Pancreas (tissue), 10 donors: Measurements from ENCODE around the gene ATG7. TPM values are rescaled to one million over a fixed set of nuclear protein-coding genes. Genes with fewer than 3 reads are reported as not detected.

Experiments
- ATAC-seq, 4 donors: fragments of 200-7000 bp; cut with Tn5 transposase; one replicate each; pipeline versions ENCODE4 v1.8.0 to v1.9.1; 2020; ENCODE audit warnings: mild to moderate bottlenecking in 4 of 4, moderate library complexity in 4 of 4
- DNase-seq, 6 donors: peaks; one replicate each; pipeline ENCODE4 v3.0.0-alpha.2; 2020
- FAIRE-seq: peaks from 2 replicates; lab custom pipeline; 2012; peaks lifted over from hg19 to GRCh38; lab: Jason Lieb, UNC
- H3K27ac ChIP-seq, 4 donors: fragments of 200-600 bp; sonication (generic); 1 replicate in 3 of 4; 2 replicates in 1 of 4; pipeline versions ENCODE4 v1.5.0 to v1.8.0; 2020
- H3K27me3 ChIP-seq, 4 donors: fragments of 200-600 bp; one replicate each; pipeline ENCODE4 v1.8.0; 2021
- H3K36me3 ChIP-seq, 3 donors: fragments of 200-600 bp; sonication (generic) in 1 of 3; one replicate each; pipeline versions ENCODE4 v1.5.0 to v1.8.0; 2020 to 2021
- H3K4me1 ChIP-seq, 3 donors: fragments of 200-600 bp; one replicate each; pipeline ENCODE4 v1.8.0; 2021
- H3K4me3 ChIP-seq, 4 donors: fragments of 200-600 bp; sonication (generic) in 2 of 4; one replicate each; pipeline versions ENCODE4 v1.5.0 to v1.8.0; 2020 to 2021
- H3K9me3 ChIP-seq, 4 donors: fragments of 200-600 bp; one replicate each; pipeline ENCODE4 v1.8.0; 2021
- CTCF ChIP-seq, 4 donors: fragments of 200-600 bp; sonication (generic) in 3 of 4; IDR thresholded peaks; one replicate each; pipeline versions ENCODE4 v1.5.0 to v1.8.0; 2021; ENCODE audit warnings: antibody characterized with exemption in 4 of 4
- WGBS, 2 donors: extraction: QIAGEN DNeasy Blood & Tissue Kit; methylation state at CpG; one replicate each; pipeline ENCODE4 v1.1.7; 2013; 5-methylcytosine and 5-hydroxymethylcytosine counted together
- intact Hi-C, 3 donors: fragments of 100-400 bp; cut with DNase I; formaldehyde crosslinking; loops; one replicate each; pipeline versions ENCODE4 v1.11.1 to v1.14.2; 2022
- polyA plus RNA-seq, 2 donors: library from polyadenylated mRNA; stranded (reverse); fragments of 200-250 nt; gene quantifications; one replicate each; pipeline ENCODE4 v1.2.3, GENCODE V29; 2013
- total RNA-seq, 6 donors: library from RNA; stranded (reverse); fragmentation: NEBNext Ultra II Directional in 4 of 6; extraction: Animal tissue kit (Norgen Biotek cat#: 25700) in 4 of 6; gene quantifications; one replicate each; pipeline versions ENCODE4 v1.2.1 to v1.2.4, GENCODE V29; 2021 to 2023
- donor health status: healthy with polysubstance abuse.
- donor health status: DM: no; HTN: no; CAD: no; lungs with moderate emphysema.
- donor health status: DM: no; HTN: no; CAD: no.
- donor health status: control.
- donor health status: control.
- donor health status: Bipolar disorder and iron deficiency.
- donor health status: DM: yes; HTN: yes; CAD: no.
- donor health status: DM: no; HTN: no; CAD: no.
- donor health status: DM: no; HTN: no; CAD: no.
- donor health status: DM: yes; HTN: yes; CAD: no.

Gene ATG7
- total and polyA plus RNA-seq, 8 donors, result 5.1 to 28.0 (median 15.7) TPM

GRCh38 chr3:11555211-11555782, 283.1 kb downstream of the ATG7 start:
- intact Hi-C loops, result no loop called here
- ATAC-seq, result no peak

GRCh38 chr3:11555881-11556633, 283.9 kb downstream of the ATG7 start:
- intact Hi-C loops, result no loop called here
- Histone ChIP-seq H3K4me3 (no peak overlapping the region), H3K36me3 (no peaks in the 10 kb centered on the region), H3K4me1 (peaks cover 6 to 15% (median 12%) of the 10 kb centered on the region in 3 donors), H3K27ac (no peak overlapping the region), H3K9me3 (no peaks in the 10 kb centered on the region), H3K27me3 (no peaks in the 10 kb centered on the region)
- TF ChIP-seq CTCF (IDR thresholded peaks at IDR 0.05), result no peak
- 90 to 92% methylated on average over 23 of the region's 23 CpGs for WGBS, 2 donors
- FAIRE-seq (no peak), DNase-seq (peak in 1 of 6 donors; percentile 6), ATAC-seq (no peak)

More at GRCh38 chr3:11555211-11555782, 283.1 kb downstream of the ATG7 start:
- Histone ChIP-seq H3K9me3 (no peaks in the 10 kb centered on the region), H3K27ac (no peak overlapping the region), H3K27me3 (no peaks in the 10 kb centered on the region), H3K4me3 (no peak overlapping the region), H3K4me1 (peaks cover 6 to 15% (median 12%) of the 10 kb centered on the region in 3 donors), H3K36me3 (no peaks in the 10 kb centered on the region)
- FAIRE-seq, result no peak
- TF ChIP-seq CTCF (IDR thresholded peaks at IDR 0.05), result no peak
- 97 to 98% methylated on average over 13 of the region's 13 CpGs for WGBS, 2 donors
- peak in 2 of 6 donors; percentile 8 to 55 for DNase-seq

GRCh38 chr3:11556851-11557644, 284.9 kb downstream of the ATG7 start:
- peak in 1 of 6 donors; percentile 18 for DNase-seq
- no peak for TF ChIP-seq CTCF (IDR thresholded peaks at IDR 0.05)
- peaks cover 6 to 15% (median 12%) of the 10 kb centered on the region in 3 donors for H3K4me1 ChIP-seq
- no peak for FAIRE-seq
- no peak overlapping the region for H3K27ac ChIP-seq
- intact Hi-C loops, result no loop called here
- H3K27me3 ChIP-seq, result no peaks in the 10 kb centered on the region
- H3K4me3 ChIP-seq, result no peak overlapping the region
- no peaks in the 10 kb centered on the region for H3K9me3 ChIP-seq
- no peaks in the 10 kb centered on the region for H3K36me3 ChIP-seq
- no peak for ATAC-seq
- 81% methylated on average over 16 of the region's 16 CpGs for WGBS, 2 donors

- H3K4me3 ChIP-seq, result no peak overlapping the region
- no peak for ATAC-seq
- intact Hi-C loops, result no loop called here
- H3K4me1 ChIP-seq, result peaks cover 6 to 15% (median 12%) of the 10 kb centered on the region in 3 donors
- FAIRE-seq, result no peak
- no peaks in the 10 kb centered on the region for H3K9me3 ChIP-seq
- no peak overlapping the region for H3K27ac ChIP-seq
- peaks cover 0 to 9% (median 5%) of the 10 kb centered on the region in 3 donors for H3K36me3 ChIP-seq
- TF ChIP-seq CTCF (IDR thresholded peaks at IDR 0.05), result no peak
- H3K27me3 ChIP-seq, result no peaks in the 10 kb centered on the region
- DNase-seq, result peak in 1 of 6 donors; percentile 41
- WGBS, 2 donors, result 83% methylated on average over 13 of the region's 13 CpGs
These were observed 285.8 kb downstream of the ATG7 start for GRCh38 chr3:11558002-11558401.
